Natural killer cell (primary cell): ENCODE data around the gene SH2D5. TPM values are rescaled to one million over a fixed set of nuclear protein-coding genes. Genes with fewer than 3 reads are reported as not detected.

ENCODE experiments used
- ATAC-seq, 3 donors: fragments of 150-1000 bp in 2 of 3; fragments of 200-7000 bp in 1 of 3; cut with Tn5 transposase; 1 replicate in 1 of 3; 2 replicates in 2 of 3; pipeline ENCODE4 v1.10.0; 2021; ENCODE audit warnings: mild to moderate bottlenecking in 2 of 3, moderate library complexity in 2 of 3
- DNase-seq, 2 donors: peaks; one replicate each; pipeline versions ENCODE4 v3.0.0 to v3.0.0-alpha.2; 2013 to 2021; ENCODE audit warnings: mixed read lengths in 1 of 2
- H3K27ac ChIP-seq: one replicate; pipeline ENCODE4 v1.5.1; 2013; ENCODE audit warnings: mild to moderate bottlenecking, low read length
- H3K27me3 ChIP-seq: one replicate; pipeline ENCODE4 v1.6.1; 2013; ENCODE audit warnings: low read length; ENCODE audit not compliant: control insufficient read depth, insufficient read depth
- H3K36me3 ChIP-seq: one replicate; pipeline ENCODE4 v1.6.1; 2013; ENCODE audit warnings: low read length; ENCODE audit not compliant: control insufficient read depth, insufficient read depth
- H3K4me1 ChIP-seq: one replicate; pipeline ENCODE4 v1.6.1; 2013; ENCODE audit warnings: low read length; ENCODE audit not compliant: control insufficient read depth, insufficient read depth
- H3K4me3 ChIP-seq: one replicate; pipeline ENCODE4 v1.5.1; 2013; ENCODE audit warnings: low read length
- H3K9me3 ChIP-seq: one replicate; pipeline ENCODE4 v1.6.1; 2013; ENCODE audit warnings: low read length; ENCODE audit not compliant: control insufficient read depth, insufficient read depth
- H3K27ac Mint-ChIP-seq, 2 donors: one replicate each; pipeline ENCODE4 v1.8.0; 2022; ENCODE audit warnings: mild to moderate bottlenecking in 2 of 2, mixed read lengths in 2 of 2, moderate library complexity in 1 of 2
- H3K27me3 Mint-ChIP-seq, 2 donors: one replicate each; pipeline ENCODE4 v1.8.0; 2022; ENCODE audit warnings: low read depth in 2 of 2, mixed read lengths in 2 of 2
- H3K36me3 Mint-ChIP-seq: one replicate; pipeline ENCODE4 v1.8.0; 2022; ENCODE audit warnings: mixed read lengths
- H3K4me1 Mint-ChIP-seq, 2 donors: one replicate each; pipeline ENCODE4 v1.8.0; 2022; ENCODE audit warnings: mixed read lengths in 2 of 2
- H3K4me3 Mint-ChIP-seq: one replicate; pipeline ENCODE4 v1.8.0; 2022; ENCODE audit warnings: mild to moderate bottlenecking, moderate library complexity, mixed read lengths
- H3K9me3 Mint-ChIP-seq, 2 donors: one replicate each; pipeline ENCODE4 v1.8.0; 2022; ENCODE audit warnings: mixed read lengths in 2 of 2
- CTCF ChIP-seq: fragments of 200-600 bp; IDR thresholded peaks from one replicate; pipeline ENCODE4 v1.8.0; 2022; ENCODE audit warnings: antibody characterized with exemption
- WGBS: methylation state at CpG from one replicate; pipeline ENCODE4 v1.1.7; 2013; ENCODE audit warnings: missing lambda C conversion rate; ENCODE audit not compliant: insufficient coverage; 5-methylcytosine and 5-hydroxymethylcytosine counted together
- intact Hi-C: fragments of 100-400 bp; cut with micrococcal nuclease; formaldehyde crosslinking; loops from one replicate; pipeline ENCODE4 v1.14.2; 2022
- total RNA-seq, 4 donors: library from RNA; stranded (reverse); fragments of 120-200 nt in 1 of 4; gene quantifications; one replicate each; pipeline versions ENCODE4 v1.2.3 to v1.2.4, GENCODE V29; 2013 to 2022

Gene SH2D5
- total RNA-seq, 3 donors from 2014 or later (not counting 1 experiment from before 2014, with no cell fraction given), result not detected

- no peaks in the 10 kb centered on the region for H3K27me3 ChIP-seq
- H3K4me1 ChIP-seq, result no peaks in the 10 kb centered on the region
- no peaks in the 10 kb centered on the region for H3K4me1 Mint-ChIP-seq
- no peaks in the 10 kb centered on the region for H3K9me3 ChIP-seq
- no peaks in the 10 kb centered on the region for H3K27me3 Mint-ChIP-seq
- H3K4me3 Mint-ChIP-seq, result no peak overlapping the region
- no peak for TF ChIP-seq CTCF
- H3K4me3 ChIP-seq, result no peak overlapping the region
- WGBS, result 100% methylated on average over 1 of the region's 2 CpGs
- H3K36me3 Mint-ChIP-seq, result no peaks in the 10 kb centered on the region
- H3K36me3 ChIP-seq, result peaks cover 54% of the 10 kb centered on the region
- no peaks in the 10 kb centered on the region for H3K9me3 Mint-ChIP-seq
- ATAC-seq, result no peak
- H3K27ac ChIP-seq, result no peak overlapping the region
- intact Hi-C loops, result no loop called here
- peak overlapping the region in 1 of 2 donors; percentile 39 for H3K27ac Mint-ChIP-seq
- DNase-seq, result no peak
Observed at GRCh38 chr1:20740781-20741180, 8.3 kb upstream of the SH2D5 start.

GRCh38 chr1:20739225-20739624 lies 6.7 kb upstream of the SH2D5 start:
- intact Hi-C loops, result no loop called here
- WGBS, result 100% methylated on average over 1 of the region's 2 CpGs
- TF ChIP-seq CTCF, result no peak

GRCh38 chr1:20735581-20736111 lies 3.1 kb upstream of the SH2D5 start:
- intact Hi-C loops, result no loop called here
- peaks cover 11% of the 10 kb centered on the region for H3K27me3 ChIP-seq
- no peaks in the 10 kb centered on the region for H3K9me3 ChIP-seq
- no peak overlapping the region for H3K27ac ChIP-seq
- H3K36me3 Mint-ChIP-seq, result no peaks in the 10 kb centered on the region
- H3K36me3 ChIP-seq, result peaks cover 11% of the 10 kb centered on the region
- no peaks in the 10 kb centered on the region for H3K9me3 Mint-ChIP-seq
- DNase-seq (no peak), ATAC-seq (no peak)
- H3K27me3 Mint-ChIP-seq, result peaks cover 0 to 6% of the 10 kb centered on the region in 2 donors
- H3K4me3 Mint-ChIP-seq, result no peak overlapping the region
- no peak for TF ChIP-seq CTCF
- H3K4me1 Mint-ChIP-seq, result peaks cover 11 to 19% of the 10 kb centered on the region in 2 donors
- no peak overlapping the region for H3K4me3 ChIP-seq
- 99% methylated on average over 7 of the region's 7 CpGs for WGBS
- H3K27ac Mint-ChIP-seq, result no peak overlapping the region
- peaks cover 23% of the 10 kb centered on the region for H3K4me1 ChIP-seq

More at GRCh38 chr1:20739225-20739624, 6.7 kb upstream of the SH2D5 start:
- Mint-ChIP-seq H3K9me3 (no peaks in the 10 kb centered on the region), H3K4me3 (no peak overlapping the region), H3K27me3 (no peaks in the 10 kb centered on the region), H3K27ac (peak overlapping the region; percentile 36 to 48), H3K36me3 (no peaks in the 10 kb centered on the region), H3K4me1 (no peaks in the 10 kb centered on the region)
- Histone ChIP-seq H3K36me3 (peaks cover 39% of the 10 kb centered on the region), H3K4me3 (no peak overlapping the region), H3K9me3 (no peaks in the 10 kb centered on the region), H3K4me1 (no peaks in the 10 kb centered on the region), H3K27ac (no peak overlapping the region), H3K27me3 (no peaks in the 10 kb centered on the region)
- ATAC-seq, result no peak
- DNase-seq, result no peak
